DMS 273 treated with DMSO at 0.1 percent for 48 hours (cell line): ENCODE results near the gene CDK14.
A peak's percentile ranks its signal among the peaks of the same experiment; 100 is the strongest.

ENCODE experiments used
- DNase-seq: peaks from one replicate; lab custom pipeline; 2025; lab: John Stamatoyannopoulos, UW

The CDK14 gene

GRCh38 chr7:90597563-90598253 is 1.6 kb downstream of the CDK14 start:
- DNase-seq = no peak

- no peak for DNase-seq
These were observed 2.9 kb downstream of the CDK14 start for GRCh38 chr7:90599038-90599437.

GRCh38 chr7:90599892-90600555 is 3.9 kb downstream of the CDK14 start:
- DNase-seq = no peak

GRCh38 chr7:90602303-90602702 is 6.2 kb downstream of the CDK14 start:
- DNase-seq = no peak

GRCh38 chr7:90603346-90603745 is 7.2 kb downstream of the CDK14 start:
- DNase-seq = no peak

- DNase-seq = no peak
These were observed 8.3 kb downstream of the CDK14 start for GRCh38 chr7:90604383-90604782.

- no peak for DNase-seq
These were observed 8.9 kb downstream of the CDK14 start for GRCh38 chr7:90605055-90605454.

- no peak for DNase-seq
These were observed 11.1 kb downstream of the CDK14 start for GRCh38 chr7:90607196-90607595.

GRCh38 chr7:90610105-90610504 is 14.0 kb downstream of the CDK14 start:
- no peak for DNase-seq

GRCh38 chr7:90611115-90611514 is 15.0 kb downstream of the CDK14 start:
- no peak for DNase-seq

GRCh38 chr7:90613088-90613498 is 17.0 kb downstream of the CDK14 start:
- DNase-seq = no peak

- no peak for DNase-seq
These were observed 21.3 kb downstream of the CDK14 start for GRCh38 chr7:90617442-90617841.

- no peak for DNase-seq
These were observed 22.8 kb downstream of the CDK14 start for GRCh38 chr7:90618876-90619275.

GRCh38 chr7:90621125-90621746 is 25.1 kb downstream of the CDK14 start:
- no peak for DNase-seq

- no peak for DNase-seq
These were observed 25.6 kb downstream of the CDK14 start for GRCh38 chr7:90621747-90622140.

GRCh38 chr7:90622670-90623069 is 26.5 kb downstream of the CDK14 start:
- DNase-seq = no peak

GRCh38 chr7:90624225-90624911 is 28.2 kb downstream of the CDK14 start:
- no peak for DNase-seq

- no peak for DNase-seq
These were observed 28.9 kb downstream of the CDK14 start for GRCh38 chr7:90625051-90625450.

GRCh38 chr7:90625562-90625961 is 29.4 kb downstream of the CDK14 start:
- peak; percentile 8 for DNase-seq

- no peak for DNase-seq
These were observed 29.9 kb downstream of the CDK14 start for GRCh38 chr7:90626013-90626412.

- peak; percentile 59 for DNase-seq
These were observed 33.3 kb downstream of the CDK14 start for GRCh38 chr7:90629297-90629918.

GRCh38 chr7:90631502-90631901 is 35.4 kb downstream of the CDK14 start:
- no peak for DNase-seq
